Activated naive CD4-positive, alpha-beta T cell treated with anti-CD3 and anti-CD28 coated beads, Interleukin-2, amount 10 ng/mL, durations not matched to agents 7 days and 5 days (primary cell): ENCODE results near the gene A3GALT2.

ENCODE experiments used
- CTCF ChIA-PET: fragments of 350-600 bp; sonication (Branson Sonifier 250); formaldehyde crosslinking; loops from one replicate; lab custom pipeline; 2021; ENCODE audit warnings: antibody characterized with exemption; lab: Charles Lee
- DNase-seq: peaks from one replicate; pipeline ENCODE4 v3.0.0-alpha.2; 2020
- H3K27ac Mint-ChIP-seq: one replicate; pipeline ENCODE4 v1.8.0; 2021; ENCODE audit warnings: mild to moderate bottlenecking, moderate library complexity, mixed read lengths
- H3K27me3 Mint-ChIP-seq: one replicate; pipeline ENCODE4 v1.8.0; 2021; ENCODE audit warnings: mild to moderate bottlenecking, mixed read lengths
- H3K36me3 Mint-ChIP-seq: one replicate; pipeline ENCODE4 v1.8.0; 2021; ENCODE audit warnings: mixed read lengths
- H3K4me1 Mint-ChIP-seq: one replicate; pipeline ENCODE4 v1.8.0; 2021; ENCODE audit warnings: mixed read lengths
- H3K4me3 Mint-ChIP-seq: one replicate; pipeline ENCODE4 v1.8.0; 2021; ENCODE audit warnings: mild to moderate bottlenecking, moderate library complexity, mixed read lengths
- H3K9me3 Mint-ChIP-seq: one replicate; pipeline ENCODE4 v1.8.0; 2021; ENCODE audit warnings: mixed read lengths

The A3GALT2 gene

GRCh38 chr1:33269621-33270020, 51.3 kb downstream of the A3GALT2 start:
- no peaks in the 10 kb centered on the region for H3K36me3 Mint-ChIP-seq
- H3K27me3 Mint-ChIP-seq: no peaks in the 10 kb centered on the region
- H3K9me3 Mint-ChIP-seq: no peaks in the 10 kb centered on the region
- no peak overlapping the region for H3K4me3 Mint-ChIP-seq
- no peak overlapping the region for H3K27ac Mint-ChIP-seq
- H3K4me1 Mint-ChIP-seq: peaks cover 18% of the 10 kb centered on the region
- CTCF ChIA-PET: no interaction called here
- no peak for DNase-seq

- Mint-ChIP-seq H3K36me3 (no peaks in the 10 kb centered on the region), H3K4me1 (peaks cover 18% of the 10 kb centered on the region), H3K9me3 (no peaks in the 10 kb centered on the region), H3K27ac (no peak overlapping the region), H3K27me3 (no peaks in the 10 kb centered on the region), H3K4me3 (no peak overlapping the region)
- CTCF ChIA-PET: interaction anchor here (1.2 kb wide), 1 partner anchor 27 kb away, joined by 5 read pairs; no protein-coding TSS in a partner anchor
- no peak for DNase-seq
These were observed 51.8 kb downstream of the A3GALT2 start for GRCh38 chr1:33268927-33269610.

- Mint-ChIP-seq H3K4me1 (peaks cover 15% of the 10 kb centered on the region), H3K4me3 (no peak overlapping the region), H3K27me3 (no peaks in the 10 kb centered on the region), H3K27ac (peak overlapping the region; percentile 39), H3K36me3 (no peaks in the 10 kb centered on the region), H3K9me3 (no peaks in the 10 kb centered on the region)
- CTCF ChIA-PET: interaction anchor here (0.7 to 1.2 kb wide), 2 partner anchors 11 to 27 kb away, joined by 3 to 5 read pairs; no protein-coding TSS in a partner anchor
- no peak for DNase-seq
These were observed 52.4 kb downstream of the A3GALT2 start for GRCh38 chr1:33268457-33268856.

GRCh38 chr1:33267468-33268205, 53.3 kb downstream of the A3GALT2 start:
- CTCF ChIA-PET: interaction anchor here (0.7 to 1.2 kb wide), 2 partner anchors 10 to 28 kb away, joined by 3 to 5 read pairs; no protein-coding TSS in a partner anchor
- no peak overlapping the region for H3K27ac Mint-ChIP-seq
- H3K4me3 Mint-ChIP-seq: no peak overlapping the region
- H3K9me3 Mint-ChIP-seq: no peaks in the 10 kb centered on the region
- peaks cover 7% of the 10 kb centered on the region for H3K4me1 Mint-ChIP-seq
- no peak for DNase-seq
- peaks cover under 1% of the 10 kb centered on the region for H3K36me3 Mint-ChIP-seq
- no peaks in the 10 kb centered on the region for H3K27me3 Mint-ChIP-seq

- H3K36me3 Mint-ChIP-seq: peaks cover 2% of the 10 kb centered on the region
- no peaks in the 10 kb centered on the region for H3K27me3 Mint-ChIP-seq
- H3K4me3 Mint-ChIP-seq: no peak overlapping the region
- no peak overlapping the region for H3K27ac Mint-ChIP-seq
- H3K9me3 Mint-ChIP-seq: no peaks in the 10 kb centered on the region
- DNase-seq: no peak
- CTCF ChIA-PET: no interaction called here
- peaks cover 2% of the 10 kb centered on the region for H3K4me1 Mint-ChIP-seq
These were observed 54.1 kb downstream of the A3GALT2 start for GRCh38 chr1:33266766-33267165.

GRCh38 chr1:33265780-33266605, 54.9 kb downstream of the A3GALT2 start:
- Mint-ChIP-seq H3K27me3 (no peaks in the 10 kb centered on the region), H3K4me1 (no peaks in the 10 kb centered on the region), H3K36me3 (peaks cover 2% of the 10 kb centered on the region), H3K27ac (no peak overlapping the region), H3K9me3 (no peaks in the 10 kb centered on the region), H3K4me3 (no peak overlapping the region)
- CTCF ChIA-PET: no interaction called here
- DNase-seq: no peak

GRCh38 chr1:33263890-33264504, 56.9 kb downstream of the A3GALT2 start:
- DNase-seq: no peak
- peaks cover 2% of the 10 kb centered on the region for H3K36me3 Mint-ChIP-seq
- peaks cover 11% of the 10 kb centered on the region for H3K4me1 Mint-ChIP-seq
- no peak overlapping the region for H3K4me3 Mint-ChIP-seq
- no peaks in the 10 kb centered on the region for H3K9me3 Mint-ChIP-seq
- H3K27ac Mint-ChIP-seq: no peak overlapping the region
- no peaks in the 10 kb centered on the region for H3K27me3 Mint-ChIP-seq
- CTCF ChIA-PET: interaction anchor here (0.9 to 1.3 kb wide), 2 partner anchors 32 to 33 kb away, joined by 3 read pairs; no protein-coding TSS in a partner anchor

- no peak for DNase-seq
- Mint-ChIP-seq H3K27ac (no peak overlapping the region), H3K9me3 (no peaks in the 10 kb centered on the region), H3K4me1 (peaks cover 30% of the 10 kb centered on the region), H3K4me3 (no peak overlapping the region), H3K27me3 (no peaks in the 10 kb centered on the region), H3K36me3 (peaks cover 6% of the 10 kb centered on the region)
- CTCF ChIA-PET: no interaction called here
These were observed 59.6 kb downstream of the A3GALT2 start for GRCh38 chr1:33261344-33261743.

- Mint-ChIP-seq H3K36me3 (peaks cover 6% of the 10 kb centered on the region), H3K4me1 (peaks cover 30% of the 10 kb centered on the region), H3K9me3 (no peaks in the 10 kb centered on the region), H3K27ac (peak overlapping the region; percentile 73), H3K27me3 (peaks cover under 1% of the 10 kb centered on the region), H3K4me3 (no peak overlapping the region)
- CTCF ChIA-PET: no interaction called here
- no peak for DNase-seq
These were observed 60.5 kb downstream of the A3GALT2 start for GRCh38 chr1:33260439-33260838.

- Mint-ChIP-seq H3K27me3 (peaks cover 6% of the 10 kb centered on the region), H3K4me1 (peaks cover 30% of the 10 kb centered on the region), H3K9me3 (no peaks in the 10 kb centered on the region), H3K27ac (no peak overlapping the region), H3K4me3 (no peak overlapping the region), H3K36me3 (peaks cover 6% of the 10 kb centered on the region)
- CTCF ChIA-PET: no interaction called here
- no peak for DNase-seq
These were observed 61.0 kb downstream of the A3GALT2 start for GRCh38 chr1:33259879-33260278.

GRCh38 chr1:33258788-33259274, 62.1 kb downstream of the A3GALT2 start:
- Mint-ChIP-seq H3K27me3 (peaks cover 13% of the 10 kb centered on the region), H3K4me3 (peak overlapping the region; percentile 97), H3K36me3 (peaks cover 6% of the 10 kb centered on the region), H3K9me3 (no peaks in the 10 kb centered on the region), H3K4me1 (peaks cover 30% of the 10 kb centered on the region), H3K27ac (no peak overlapping the region)
- CTCF ChIA-PET: no interaction called here
- DNase-seq: no peak

- H3K9me3 Mint-ChIP-seq: no peaks in the 10 kb centered on the region
- H3K4me1 Mint-ChIP-seq: peaks cover 30% of the 10 kb centered on the region
- peaks cover 6% of the 10 kb centered on the region for H3K36me3 Mint-ChIP-seq
- peak overlapping the region; percentile 97 for H3K4me3 Mint-ChIP-seq
- CTCF ChIA-PET: interaction anchor here (0.6 to 1.2 kb wide), 3 partner anchors 9 to 159 kb away, joined by 3 read pairs; no protein-coding TSS in a partner anchor
- no peak for DNase-seq
- H3K27me3 Mint-ChIP-seq: peaks cover 17% of the 10 kb centered on the region
- H3K27ac Mint-ChIP-seq: peak overlapping the region; percentile 98
These were observed 62.9 kb downstream of the A3GALT2 start for GRCh38 chr1:33257772-33258712.
